Measurements from ENCODE around the gene DEPP1.

DEPP1 gene

GRCh38 chr10:44979281-44980191 lies 927 bp upstream of the DEPP1 start:
- Mint-ChIP-seq H3K36me3 (ENCODE audit: low read depth) (no peaks in the 10 kb centered on the region), H3K4me1 (ENCODE audit: low read depth) (peaks cover 20% of the 10 kb centered on the region), H3K27ac (no peak overlapping the region), H3K9me3 (no peaks in the 10 kb centered on the region), H3K27me3 (ENCODE audit: low read depth) (no peaks in the 10 kb centered on the region), H3K4me3 (no peak overlapping the region)
- DNase-seq (ENCODE audit: low spot score), result no peak

GRCh38 chr10:44978213-44978569 lies 418 bp downstream of the DEPP1 start:
- Mint-ChIP-seq H3K9me3 (no peaks in the 10 kb centered on the region), H3K4me3 (peak overlapping the region; percentile 48), H3K27ac (peak overlapping the region; percentile 20), H3K4me1 (ENCODE audit: low read depth) (peaks cover 25% of the 10 kb centered on the region), H3K27me3 (ENCODE audit: low read depth) (no peaks in the 10 kb centered on the region), H3K36me3 (ENCODE audit: low read depth) (no peaks in the 10 kb centered on the region)
- no peak for DNase-seq (ENCODE audit: low spot score)

- H3K4me1 Mint-ChIP-seq (ENCODE audit: low read depth), result peaks cover 25% of the 10 kb centered on the region
- DNase-seq (ENCODE audit: low spot score), result no peak
- no peaks in the 10 kb centered on the region for H3K9me3 Mint-ChIP-seq
- no peak overlapping the region for H3K27ac Mint-ChIP-seq
- H3K4me3 Mint-ChIP-seq, result no peak overlapping the region
- no peaks in the 10 kb centered on the region for H3K27me3 Mint-ChIP-seq (ENCODE audit: low read depth)
- H3K36me3 Mint-ChIP-seq (ENCODE audit: low read depth), result no peaks in the 10 kb centered on the region
Measured at GRCh38 chr10:44977287-44978212, 1.1 kb downstream of the DEPP1 start.

GRCh38 chr10:44976352-44977198 lies 2.0 kb downstream of the DEPP1 start:
- no peaks in the 10 kb centered on the region for H3K27me3 Mint-ChIP-seq (ENCODE audit: low read depth)
- no peak overlapping the region for H3K27ac Mint-ChIP-seq
- H3K4me1 Mint-ChIP-seq (ENCODE audit: low read depth), result peaks cover 25% of the 10 kb centered on the region
- no peaks in the 10 kb centered on the region for H3K9me3 Mint-ChIP-seq
- DNase-seq (ENCODE audit: low spot score), result no peak
- H3K4me3 Mint-ChIP-seq, result no peak overlapping the region
- no peaks in the 10 kb centered on the region for H3K36me3 Mint-ChIP-seq (ENCODE audit: low read depth)

GRCh38 chr10:44975431-44976331 lies 2.9 kb downstream of the DEPP1 start:
- H3K27ac Mint-ChIP-seq, result no peak overlapping the region
- no peak for DNase-seq (ENCODE audit: low spot score)
- no peaks in the 10 kb centered on the region for H3K36me3 Mint-ChIP-seq (ENCODE audit: low read depth)
- no peaks in the 10 kb centered on the region for H3K9me3 Mint-ChIP-seq
- H3K4me3 Mint-ChIP-seq, result peak overlapping the region; percentile 24
- peaks cover 19% of the 10 kb centered on the region for H3K4me1 Mint-ChIP-seq (ENCODE audit: low read depth)
- no peaks in the 10 kb centered on the region for H3K27me3 Mint-ChIP-seq (ENCODE audit: low read depth)

GRCh38 chr10:44974628-44975430 lies 3.8 kb downstream of the DEPP1 start:
- Mint-ChIP-seq H3K4me1 (ENCODE audit: low read depth) (peaks cover 16% of the 10 kb centered on the region), H3K36me3 (ENCODE audit: low read depth) (no peaks in the 10 kb centered on the region), H3K27me3 (ENCODE audit: low read depth) (no peaks in the 10 kb centered on the region), H3K9me3 (no peaks in the 10 kb centered on the region), H3K4me3 (peak overlapping the region; percentile 70), H3K27ac (peak overlapping the region; percentile 81)
- DNase-seq (ENCODE audit: low spot score), result peak; percentile 71

- H3K9me3 Mint-ChIP-seq, result no peaks in the 10 kb centered on the region
- no peaks in the 10 kb centered on the region for H3K27me3 Mint-ChIP-seq (ENCODE audit: low read depth)
- H3K27ac Mint-ChIP-seq, result peak overlapping the region; percentile 81
- peaks cover 17% of the 10 kb centered on the region for H3K4me1 Mint-ChIP-seq (ENCODE audit: low read depth)
- no peak for DNase-seq (ENCODE audit: low spot score)
- H3K4me3 Mint-ChIP-seq, result peak overlapping the region; percentile 70
- H3K36me3 Mint-ChIP-seq (ENCODE audit: low read depth), result no peaks in the 10 kb centered on the region
Measured at GRCh38 chr10:44974082-44974627, 4.5 kb downstream of the DEPP1 start.

- DNase-seq (ENCODE audit: low spot score), result no peak
- H3K36me3 Mint-ChIP-seq (ENCODE audit: low read depth), result no peaks in the 10 kb centered on the region
- peak overlapping the region; percentile 22 for H3K27ac Mint-ChIP-seq
- peaks cover 20% of the 10 kb centered on the region for H3K4me1 Mint-ChIP-seq (ENCODE audit: low read depth)
- H3K27me3 Mint-ChIP-seq (ENCODE audit: low read depth), result no peaks in the 10 kb centered on the region
- H3K4me3 Mint-ChIP-seq, result no peak overlapping the region
- H3K9me3 Mint-ChIP-seq, result no peaks in the 10 kb centered on the region
Measured at GRCh38 chr10:44973323-44974081, 5.1 kb downstream of the DEPP1 start.

- Mint-ChIP-seq H3K4me1 (ENCODE audit: low read depth) (peaks cover 22% of the 10 kb centered on the region), H3K4me3 (no peak overlapping the region), H3K27ac (no peak overlapping the region)
Measured at GRCh38 chr10:44972874-44973306, 5.7 kb downstream of the DEPP1 start.

GRCh38 chr10:44971935-44972757 lies 6.5 kb downstream of the DEPP1 start:
- H3K9me3 Mint-ChIP-seq, result no peaks in the 10 kb centered on the region
- no peaks in the 10 kb centered on the region for H3K27me3 Mint-ChIP-seq (ENCODE audit: low read depth)
- DNase-seq (ENCODE audit: low spot score), result no peak
- H3K27ac Mint-ChIP-seq, result no peak overlapping the region
- no peaks in the 10 kb centered on the region for H3K36me3 Mint-ChIP-seq (ENCODE audit: low read depth)
- H3K4me1 Mint-ChIP-seq (ENCODE audit: low read depth), result peaks cover 26% of the 10 kb centered on the region
- no peak overlapping the region for H3K4me3 Mint-ChIP-seq

More at GRCh38 chr10:44972874-44973306, 5.7 kb downstream of the DEPP1 start:
- no peaks in the 10 kb centered on the region for H3K27me3 Mint-ChIP-seq (ENCODE audit: low read depth)
- no peaks in the 10 kb centered on the region for H3K9me3 Mint-ChIP-seq
- no peaks in the 10 kb centered on the region for H3K36me3 Mint-ChIP-seq (ENCODE audit: low read depth)
- no peak for DNase-seq (ENCODE audit: low spot score)

- DNase-seq (ENCODE audit: low spot score), result no peak
- Mint-ChIP-seq H3K27ac (no peak overlapping the region), H3K27me3 (ENCODE audit: low read depth) (no peaks in the 10 kb centered on the region), H3K36me3 (ENCODE audit: low read depth) (no peaks in the 10 kb centered on the region), H3K9me3 (no peaks in the 10 kb centered on the region), H3K4me3 (no peak overlapping the region), H3K4me1 (ENCODE audit: low read depth) (peaks cover 26% of the 10 kb centered on the region)
Measured at GRCh38 chr10:44971434-44971833, 7.2 kb downstream of the DEPP1 start.
